Glutamatergic neuron (in vitro differentiated cells): ENCODE results near the gene SPOCK2. TPM values are rescaled to one million over a fixed set of nuclear protein-coding genes. Genes with fewer than 3 reads are reported as not detected.

ENCODE experiments used
- DNase-seq: peaks from one replicate; pipeline ENCODE4 v3.0.0; 2022
- H3K27ac Mint-ChIP-seq: one replicate; pipeline ENCODE4 v1.8.0; 2020; ENCODE audit warnings: mild to moderate bottlenecking, mixed read lengths, inconsistent platforms; ENCODE audit not compliant: unreplicated experiment
- H3K27me3 Mint-ChIP-seq: one replicate; pipeline ENCODE4 v1.8.0; 2020; ENCODE audit warnings: mild to moderate bottlenecking, moderate library complexity, mixed read lengths, inconsistent platforms; ENCODE audit not compliant: unreplicated experiment
- H3K36me3 Mint-ChIP-seq: one replicate; pipeline ENCODE4 v1.8.0; 2020; ENCODE audit warnings: mild to moderate bottlenecking, mixed read lengths, inconsistent platforms; ENCODE audit not compliant: unreplicated experiment
- H3K4me1 Mint-ChIP-seq: one replicate; pipeline ENCODE4 v1.8.0; 2020; ENCODE audit warnings: mild to moderate bottlenecking, low read depth, mixed read lengths, inconsistent platforms; ENCODE audit not compliant: unreplicated experiment
- H3K4me3 Mint-ChIP-seq: one replicate; pipeline ENCODE4 v1.8.0; 2020; ENCODE audit warnings: mild to moderate bottlenecking, mixed read lengths, inconsistent platforms; ENCODE audit not compliant: unreplicated experiment
- H3K9me3 Mint-ChIP-seq: one replicate; pipeline ENCODE4 v1.8.0; 2020; ENCODE audit warnings: mild to moderate bottlenecking, moderate library complexity, mixed read lengths, inconsistent platforms; ENCODE audit not compliant: unreplicated experiment
- CTCF ChIP-seq: fragments of 200-600 bp; sonication (generic); IDR thresholded peaks from one replicate; pipeline ENCODE4 v1.5.0; 2021; ENCODE audit not compliant: partially characterized antibody, unreplicated experiment
- total RNA-seq: library from RNA; stranded (reverse); fragmentation: NEBNext Ultra II Directional; extraction: Animal tissue kit (Norgen Biotek cat#: 25700); gene quantifications from one replicate; pipeline ENCODE4 v1.2.1, GENCODE V29; 2021; ENCODE audit not compliant: unreplicated experiment

The SPOCK2 gene
- total RNA-seq, 1 donor from 2014 or later, result 362 TPM

- H3K36me3 Mint-ChIP-seq, result no peaks in the 10 kb centered on the region
- peak overlapping the region; percentile 96 for H3K27ac Mint-ChIP-seq
- H3K4me3 Mint-ChIP-seq, result peak overlapping the region; percentile 98
- DNase-seq, result no peak
- peaks cover 37% of the 10 kb centered on the region for H3K9me3 Mint-ChIP-seq
- peaks cover 34% of the 10 kb centered on the region for H3K27me3 Mint-ChIP-seq
- TF ChIP-seq CTCF, result no peak
- H3K4me1 Mint-ChIP-seq, result peaks cover 37% of the 10 kb centered on the region
These were observed 2.4 kb downstream of the SPOCK2 start for GRCh38 chr10:72085864-72086465.

GRCh38 chr10:72085166-72085565 lies 3.2 kb downstream of the SPOCK2 start:
- peak overlapping the region; percentile 98 for H3K4me3 Mint-ChIP-seq
- H3K27me3 Mint-ChIP-seq, result peaks cover 34% of the 10 kb centered on the region
- peak overlapping the region; percentile 56 for H3K27ac Mint-ChIP-seq
- TF ChIP-seq CTCF, result no peak
- peaks cover 37% of the 10 kb centered on the region for H3K4me1 Mint-ChIP-seq
- DNase-seq, result no peak
- no peaks in the 10 kb centered on the region for H3K36me3 Mint-ChIP-seq
- peaks cover 35% of the 10 kb centered on the region for H3K9me3 Mint-ChIP-seq

GRCh38 chr10:72083790-72084459 lies 4.4 kb downstream of the SPOCK2 start:
- no peak for TF ChIP-seq CTCF
- Mint-ChIP-seq H3K27me3 (peaks cover 26% of the 10 kb centered on the region), H3K4me1 (peaks cover 38% of the 10 kb centered on the region), H3K9me3 (peaks cover 31% of the 10 kb centered on the region), H3K27ac (no peak overlapping the region), H3K4me3 (peak overlapping the region; percentile 69), H3K36me3 (no peaks in the 10 kb centered on the region)
- no peak for DNase-seq

GRCh38 chr10:72082856-72083789 lies 5.2 kb downstream of the SPOCK2 start:
- no peak overlapping the region for H3K27ac Mint-ChIP-seq
- TF ChIP-seq CTCF, result no peak
- H3K4me3 Mint-ChIP-seq, result peak overlapping the region; percentile 69
- H3K4me1 Mint-ChIP-seq, result peaks cover 41% of the 10 kb centered on the region
- H3K27me3 Mint-ChIP-seq, result peaks cover 21% of the 10 kb centered on the region
- no peak for DNase-seq
- no peaks in the 10 kb centered on the region for H3K36me3 Mint-ChIP-seq
- peaks cover 28% of the 10 kb centered on the region for H3K9me3 Mint-ChIP-seq
